Natural killer cell treated with Interleukin-12 subunit alpha and Interleukin-12 subunit beta and Interleukin-15 and Interleukin-18, amount 100 ng/mL, for 72 hours (primary cell): Measurements from ENCODE around the gene CFAP299. TPM values are rescaled to one million over a fixed set of nuclear protein-coding genes. Genes with fewer than 3 reads are reported as not detected.
A peak's percentile ranks its signal among the peaks of the same experiment; 100 is the strongest.
"Not testable (repeated sequence)": the region's sequence is repeated elsewhere in the genome, so short reads cannot be mapped to it uniquely, and the experiment has no call there.

Experiments
- ATAC-seq, 2 donors: fragments of 150-1000 bp; cut with Tn5 transposase in 1 of 2; sonication (Bioruptor Pico), chemical (Tn5 transposase) in 1 of 2; 2 replicates each; pipeline ENCODE4 v1.10.0; 2021
- DNase-seq: peaks from one replicate; pipeline ENCODE4 v3.0.0; 2022; ENCODE audit warnings: low spot score
- H3K27ac Mint-ChIP-seq, 2 donors: 1 replicate in 1 of 2; 2 replicates in 1 of 2; pipeline ENCODE4 v1.8.0; 2022; ENCODE audit warnings: mixed read lengths in 2 of 2, mild to moderate bottlenecking in 1 of 2, moderate library complexity in 1 of 2
- H3K27me3 Mint-ChIP-seq, 2 donors: 1 replicate in 1 of 2; 2 replicates in 1 of 2; pipeline ENCODE4 v1.8.0; 2022; ENCODE audit warnings: mixed read lengths in 2 of 2
- H3K36me3 Mint-ChIP-seq: one replicate; pipeline ENCODE4 v1.8.0; 2022; ENCODE audit warnings: mixed read lengths
- H3K4me1 Mint-ChIP-seq, 2 donors: 1 replicate in 1 of 2; 2 replicates in 1 of 2; pipeline ENCODE4 v1.8.0; 2022; ENCODE audit warnings: low read depth in 2 of 2, mixed read lengths in 2 of 2, mild to moderate bottlenecking in 1 of 2
- H3K4me3 Mint-ChIP-seq: one replicate; pipeline ENCODE4 v1.8.0; 2022; ENCODE audit warnings: mixed read lengths
- H3K9me3 Mint-ChIP-seq: 2 replicates; pipeline ENCODE4 v1.8.0; 2022; ENCODE audit warnings: mixed read lengths
- total RNA-seq, 2 donors: library from RNA; stranded (reverse); gene quantifications; one replicate each; pipeline ENCODE4 v1.2.3, GENCODE V29; 2022

Gene CFAP299
- total RNA-seq, 2 donors from 2014 or later, result not detected

- Mint-ChIP-seq H3K27ac (no peak overlapping the region), H3K4me3 (no peak overlapping the region)
- no peak for DNase-seq
Observed at GRCh38 chr4:80732010-80732409, 396.5 kb downstream of the CFAP299 start.

GRCh38 chr4:80740375-80740774, 404.8 kb downstream of the CFAP299 start:
- Mint-ChIP-seq H3K36me3 (peaks cover 25% of the 10 kb centered on the region), H3K9me3 (peaks cover 5% of the 10 kb centered on the region), H3K27ac (no peak overlapping the region), H3K4me3 (no peak overlapping the region), H3K4me1 (no peaks in the 10 kb centered on the region), H3K27me3 (peaks cover 0 to 6% of the 10 kb centered on the region in 2 donors)
- no peak for ATAC-seq
- DNase-seq, result no peak

More at GRCh38 chr4:80732010-80732409, 396.5 kb downstream of the CFAP299 start:
- H3K9me3 Mint-ChIP-seq, result no peaks in the 10 kb centered on the region
- no peak for ATAC-seq
- H3K36me3 Mint-ChIP-seq, result no peaks in the 10 kb centered on the region
- H3K27me3 Mint-ChIP-seq, result peaks cover 5 to 13% of the 10 kb centered on the region in 2 donors
- H3K4me1 Mint-ChIP-seq, result no peaks in the 10 kb centered on the region

- not testable (repeated sequence) for H3K27ac Mint-ChIP-seq, H3K4me1 Mint-ChIP-seq
- H3K27me3 Mint-ChIP-seq, result peaks cover 9 to 14% of the 10 kb centered on the region in 2 donors
Observed at GRCh38 chr4:80749558-80749957, 414.0 kb downstream of the CFAP299 start.

GRCh38 chr4:80751200-80751599, 415.7 kb downstream of the CFAP299 start:
- peaks cover 11 to 17% of the 10 kb centered on the region in 2 donors for H3K27me3 Mint-ChIP-seq
- H3K4me3 Mint-ChIP-seq, result no peak overlapping the region
- H3K27ac Mint-ChIP-seq, result no peak overlapping the region
- H3K36me3 Mint-ChIP-seq, result no peaks in the 10 kb centered on the region
- no peaks in the 10 kb centered on the region for H3K4me1 Mint-ChIP-seq
- DNase-seq (no peak), ATAC-seq (no peak)
- H3K9me3 Mint-ChIP-seq, result no peaks in the 10 kb centered on the region

More at GRCh38 chr4:80749558-80749957, 414.0 kb downstream of the CFAP299 start:
- H3K36me3 Mint-ChIP-seq, DNase-seq, ATAC-seq, H3K9me3 Mint-ChIP-seq, H3K4me3 Mint-ChIP-seq: not testable (repeated sequence)

- DNase-seq (no peak), ATAC-seq (no peak)
- peaks cover 3% of the 10 kb centered on the region for H3K9me3 Mint-ChIP-seq
- no peaks in the 10 kb centered on the region for H3K4me1 Mint-ChIP-seq
- H3K27ac Mint-ChIP-seq, result no peak overlapping the region
- no peaks in the 10 kb centered on the region for H3K27me3 Mint-ChIP-seq
- H3K4me3 Mint-ChIP-seq, result no peak overlapping the region
- H3K36me3 Mint-ChIP-seq, result no peaks in the 10 kb centered on the region
Observed at GRCh38 chr4:80767944-80768343, 432.4 kb downstream of the CFAP299 start.

GRCh38 chr4:80776168-80776567, 440.6 kb downstream of the CFAP299 start:
- Mint-ChIP-seq H3K9me3 (peaks cover 3% of the 10 kb centered on the region), H3K4me3 (no peak overlapping the region), H3K27me3 (peaks cover 8 to 18% of the 10 kb centered on the region in 2 donors), H3K4me1 (no peaks in the 10 kb centered on the region), H3K27ac (no peak overlapping the region), H3K36me3 (no peaks in the 10 kb centered on the region)
- no peak for ATAC-seq
- DNase-seq, result no peak

GRCh38 chr4:80781431-80781830, 445.9 kb downstream of the CFAP299 start:
- Mint-ChIP-seq H3K4me1 (no peaks in the 10 kb centered on the region), H3K9me3 (no peaks in the 10 kb centered on the region), H3K36me3 (no peaks in the 10 kb centered on the region), H3K27ac (no peak overlapping the region), H3K27me3 (peaks cover 8 to 14% of the 10 kb centered on the region in 2 donors), H3K4me3 (no peak overlapping the region)
- ATAC-seq, result no peak
- no peak for DNase-seq

- Mint-ChIP-seq H3K27me3 (no peaks in the 10 kb centered on the region), H3K4me3 (peak overlapping the region; percentile 26), H3K4me1 (peaks cover 0 to 10% of the 10 kb centered on the region in 2 donors), H3K36me3 (no peaks in the 10 kb centered on the region), H3K9me3 (no peaks in the 10 kb centered on the region), H3K27ac (no peak overlapping the region)
- ATAC-seq, result peak; percentile 11 to 66
- DNase-seq, result no peak
Observed at GRCh38 chr4:80787306-80787705, 451.8 kb downstream of the CFAP299 start.

GRCh38 chr4:80788798-80789197, 453.3 kb downstream of the CFAP299 start:
- no peak overlapping the region for H3K4me3 Mint-ChIP-seq
- H3K36me3 Mint-ChIP-seq, result no peaks in the 10 kb centered on the region
- H3K4me1 Mint-ChIP-seq, result peaks cover 0 to 10% of the 10 kb centered on the region in 2 donors
- no peak for DNase-seq
- H3K27me3 Mint-ChIP-seq, result no peaks in the 10 kb centered on the region
- H3K9me3 Mint-ChIP-seq, result no peaks in the 10 kb centered on the region
- no peak overlapping the region for H3K27ac Mint-ChIP-seq
- ATAC-seq, result no peak

GRCh38 chr4:80790152-80790551, 454.6 kb downstream of the CFAP299 start:
- H3K36me3 Mint-ChIP-seq, result no peaks in the 10 kb centered on the region
- no peak for DNase-seq

GRCh38 chr4:80793660-80794059, 458.1 kb downstream of the CFAP299 start:
- H3K27ac Mint-ChIP-seq, DNase-seq, H3K4me1 Mint-ChIP-seq, H3K27me3 Mint-ChIP-seq, H3K4me3 Mint-ChIP-seq, H3K36me3 Mint-ChIP-seq, ATAC-seq, H3K9me3 Mint-ChIP-seq: not testable (repeated sequence)

More at GRCh38 chr4:80790152-80790551, 454.6 kb downstream of the CFAP299 start:
- peak in 1 of 2 donors; percentile 20 for ATAC-seq
- no peaks in the 10 kb centered on the region for H3K27me3 Mint-ChIP-seq
- peaks cover 0 to 10% of the 10 kb centered on the region in 2 donors for H3K4me1 Mint-ChIP-seq
- no peak overlapping the region for H3K4me3 Mint-ChIP-seq
- no peaks in the 10 kb centered on the region for H3K9me3 Mint-ChIP-seq
- no peak overlapping the region for H3K27ac Mint-ChIP-seq

GRCh38 chr4:80798082-80798481, 462.6 kb downstream of the CFAP299 start:
- Mint-ChIP-seq H3K9me3 (no peaks in the 10 kb centered on the region), H3K4me3 (no peak overlapping the region), H3K4me1 (no peaks in the 10 kb centered on the region), H3K36me3 (no peaks in the 10 kb centered on the region), H3K27ac (no peak overlapping the region), H3K27me3 (no peaks in the 10 kb centered on the region)
- ATAC-seq (no peak), DNase-seq (no peak)

GRCh38 chr4:80800719-80801118, 465.2 kb downstream of the CFAP299 start:
- not testable (repeated sequence) for H3K27ac Mint-ChIP-seq, H3K36me3 Mint-ChIP-seq, DNase-seq, ATAC-seq, H3K4me3 Mint-ChIP-seq, H3K4me1 Mint-ChIP-seq, H3K27me3 Mint-ChIP-seq, H3K9me3 Mint-ChIP-seq

- Mint-ChIP-seq H3K4me1 (no peaks in the 10 kb centered on the region), H3K4me3 (no peak overlapping the region), H3K36me3 (no peaks in the 10 kb centered on the region), H3K9me3 (no peaks in the 10 kb centered on the region), H3K27ac (no peak overlapping the region), H3K27me3 (no peaks in the 10 kb centered on the region)
- ATAC-seq, result no peak
- no peak for DNase-seq
Observed at GRCh38 chr4:80803337-80803736, 467.8 kb downstream of the CFAP299 start.

GRCh38 chr4:80806472-80806871, 470.9 kb downstream of the CFAP299 start:
- H3K9me3 Mint-ChIP-seq, result no peaks in the 10 kb centered on the region
- no peaks in the 10 kb centered on the region for H3K36me3 Mint-ChIP-seq
- no peaks in the 10 kb centered on the region for H3K27me3 Mint-ChIP-seq
- H3K4me1 Mint-ChIP-seq, result no peaks in the 10 kb centered on the region
- ATAC-seq (no peak), DNase-seq (no peak)
- H3K4me3 Mint-ChIP-seq, result no peak overlapping the region
- H3K27ac Mint-ChIP-seq, result no peak overlapping the region
